IMR-90 (cell line): ENCODE data around the gene HMX2. TPM values are rescaled to one million over a fixed set of nuclear protein-coding genes. Genes with fewer than 3 reads are reported as not detected.

Experiments used
- ATAC-seq: fragments of 200-7000 bp; cut with Tn5 transposase; 2 replicates; pipeline ENCODE4 v1.9.1; 2020; ENCODE audit warnings: low read depth, mild to moderate bottlenecking, moderate library complexity
- BruUV-seq: library from RNA; stranded (reverse); fragments of 400-500 nt; replicated peaks from 2 replicates; lab custom pipeline; 2021; lab: Mats Ljungman, UMichigan
- CTCF ChIA-PET: fragments of 300-600 bp; formaldehyde crosslinking; extraction: SDS; loops from one replicate; lab custom pipeline; 2021; ENCODE audit warnings: antibody characterized with exemption; lab: Yijun Ruan, JAX
- POLR2A ChIA-PET: fragments of 300-600 bp; sonication (Branson Sonifier 250); formaldehyde crosslinking; loops from one replicate; lab custom pipeline; 2022; ENCODE audit warnings: antibody characterized with exemption; ENCODE audit not compliant: unreplicated experiment; lab: Charles Lee
- DNase-seq: peaks from one replicate; pipeline ENCODE4 v3.0.0; 2013
- H2AFZ ChIP-seq: replicated peaks from 2 replicates; pipeline ENCODE3; 2013; ENCODE audit warnings: low read length, mild to moderate bottlenecking; ENCODE audit not compliant: poor library complexity
- H2AK5ac ChIP-seq: 2 replicates; pipeline ENCODE4 v1.6.1; 2013; ENCODE audit warnings: low read depth, low read length, inconsistent platforms
- H2AK9ac ChIP-seq: replicated peaks from 2 replicates; pipeline ENCODE3; 2013; ENCODE audit warnings: mild to moderate bottlenecking, low read depth, low read length, moderate library complexity; ENCODE audit not compliant: poor library complexity
- H2BK120ac ChIP-seq: 2 replicates; pipeline ENCODE4 v1.6.1; 2013; ENCODE audit warnings: low read depth, low read length, inconsistent platforms
- H2BK15ac ChIP-seq: 3 replicates; pipeline ENCODE4 v1.6.1; 2013; ENCODE audit warnings: low read depth, low read length, inconsistent platforms
- H2BK20ac ChIP-seq: 2 replicates; pipeline ENCODE4 v1.6.1; 2013; ENCODE audit warnings: low read depth, mild to moderate bottlenecking, inconsistent platforms, low read length, moderate library complexity
- H2BK5ac ChIP-seq: 2 replicates; pipeline ENCODE4 v1.6.1; 2013; ENCODE audit warnings: mild to moderate bottlenecking, low read depth, low read length, inconsistent platforms; ENCODE audit not compliant: poor library complexity, severe bottlenecking
- H3K14ac ChIP-seq: replicated peaks from 2 replicates; pipeline ENCODE4 v1.6.1; 2013; ENCODE audit warnings: low read depth, low read length, inconsistent platforms
- H3K18ac ChIP-seq: 2 replicates; pipeline ENCODE4 v1.6.1; 2013; ENCODE audit warnings: low read depth, low read length, control low read depth
- H3K23ac ChIP-seq: 2 replicates; pipeline ENCODE4 v1.6.1; 2013; ENCODE audit warnings: low read depth, low read length, inconsistent platforms
- H3K27ac ChIP-seq: 2 replicates; pipeline ENCODE4 v1.5.1; 2013; ENCODE audit warnings: mild to moderate bottlenecking, control low read depth, low read length; ENCODE audit not compliant: insufficient read depth
- H3K27me3 ChIP-seq: 2 replicates; pipeline ENCODE4 v1.6.1; 2013; ENCODE audit warnings: low read length; ENCODE audit not compliant: control insufficient read depth, insufficient read depth
- H3K36me3 ChIP-seq: 2 replicates; pipeline ENCODE4 v1.6.1; 2013; ENCODE audit warnings: low read length, mixed read lengths; ENCODE audit not compliant: control insufficient read depth, insufficient read depth
- H3K4ac ChIP-seq: 2 replicates; pipeline ENCODE4 v1.6.1; 2013; ENCODE audit warnings: low read depth, low read length, inconsistent platforms
- H3K4me1 ChIP-seq: 2 replicates; pipeline ENCODE4 v1.6.1; 2013; ENCODE audit warnings: low read length, mixed read lengths; ENCODE audit not compliant: control insufficient read depth, insufficient read depth
- H3K4me2 ChIP-seq: 2 replicates; pipeline ENCODE4 v1.6.1; 2013; ENCODE audit warnings: low read depth, mild to moderate bottlenecking, control low read depth, low read length, moderate library complexity
- H3K4me3 ChIP-seq: 2 replicates; pipeline ENCODE4 v1.5.1; 2013; ENCODE audit warnings: low read depth, mild to moderate bottlenecking, control low read depth, low read length, moderate library complexity; ENCODE audit not compliant: insufficient read depth
- H3K56ac ChIP-seq: 2 replicates; pipeline ENCODE4 v1.6.1; 2013; ENCODE audit warnings: low read length, inconsistent platforms; ENCODE audit not compliant: insufficient read depth; ENCODE audit errors: extremely low read depth
- H3K79me1 ChIP-seq, 2 experiments: 2 replicates each; pipeline ENCODE4 v1.6.1; 2013; ENCODE audit warnings: low read length in 2 of 2, inconsistent platforms in 1 of 2, low read depth in 1 of 2
- H3K9ac ChIP-seq: 2 replicates; pipeline ENCODE4 v1.6.1; 2013; ENCODE audit warnings: low read depth, low read length, control low read depth
- H3K9me1 ChIP-seq: 2 replicates; pipeline ENCODE4 v1.6.1; 2013; ENCODE audit warnings: low read length, inconsistent platforms; ENCODE audit not compliant: insufficient read depth
- H3K9me3 ChIP-seq: 2 replicates; pipeline ENCODE4 v1.6.1; 2013; ENCODE audit warnings: low read length; ENCODE audit not compliant: control insufficient read depth, insufficient read depth
- H4K20me1 ChIP-seq: 2 replicates; pipeline ENCODE4 v1.6.1; 2013; ENCODE audit warnings: low read length, inconsistent platforms; ENCODE audit not compliant: insufficient read depth
- H4K5ac ChIP-seq: 2 replicates; pipeline ENCODE4 v1.6.1; 2013; ENCODE audit warnings: mild to moderate bottlenecking, low read depth, low read length, control low read depth
- H4K8ac ChIP-seq, 2 experiments: 2 replicates each; pipeline ENCODE4 v1.6.1; 2013; ENCODE audit warnings: low read depth in 2 of 2, low read length in 2 of 2, control low read depth in 1 of 2, inconsistent platforms in 1 of 2
- H4K91ac ChIP-seq: 2 replicates; pipeline ENCODE4 v1.6.1; 2013; ENCODE audit warnings: low read depth, low read length, inconsistent platforms; ENCODE audit not compliant: insufficient read depth
- BHLHE40 ChIP-seq: fragments of 150-350 bp; IDR thresholded peaks from 2 replicates; pipeline ENCODE4 v1.6.1; 2016; ENCODE audit warnings: mild to moderate bottlenecking, low read depth, low read length
- CEBPB ChIP-seq: IDR thresholded peaks from 2 replicates; pipeline ENCODE4 v1.6.1; 2012; ENCODE audit warnings: low read depth, low read length, improper control_type of control experiment
- CHD1 ChIP-seq: IDR thresholded peaks from 2 replicates; pipeline ENCODE4 v1.6.1; 2012; ENCODE audit warnings: low read depth, low read length, improper control_type of control experiment
- MAZ ChIP-seq: IDR thresholded peaks from 2 replicates; pipeline ENCODE4 v1.6.1; 2012; ENCODE audit warnings: low read depth, mild to moderate bottlenecking, low read length, improper control_type of control experiment, moderate library complexity, borderline replicate concordance
- WGBS, 2 experiments: methylation state at CpG; one replicate each; pipeline versions ENCODE4 v1.1.5 to v1.1.7; 2013; ENCODE audit warnings: missing lambda C conversion rate in 2 of 2; ENCODE audit not compliant: insufficient read length in 1 of 2; ENCODE audit errors: extremely low coverage in 2 of 2; 5-methylcytosine and 5-hydroxymethylcytosine counted together
- dilution Hi-C: fragments of 300-500 bp; cut with HindIII; formaldehyde crosslinking; loops from one replicate; pipeline ENCODE4 v1.14.3; 2018; ENCODE audit warnings: low sequenced_read_pairs; ENCODE audit not compliant: unreplicated experiment
- in situ Hi-C: fragments of 300-500 bp; cut with MboI; formaldehyde crosslinking; loops from 3 replicates; pipeline ENCODE4 v1.14.3; 2019; ENCODE audit warnings: low sequenced_read_pairs, inconsistent platforms, mixed read lengths
- intact Hi-C: fragments of 100-400 bp; cut with micrococcal nuclease; formaldehyde crosslinking; loops from 2 replicates; pipeline ENCODE4 v1.10.0; 2022
- polyA plus RNA-seq, 3 experiments: library from polyadenylated mRNA; depleted of rRNA; stranded (reverse); fragments of >200 nt; gene quantifications; 2 replicates each; pipeline ENCODE4 v1.2.3, GENCODE V29; 2012; ENCODE audit warnings: low replicate concordance in 1 of 3
- total RNA-seq: library from RNA; depleted of rRNA; stranded (reverse); fragments of >200 nt; gene quantifications from 2 replicates; pipeline ENCODE4 v1.2.3, GENCODE V29; 2012

The HMX2 gene
- total and polyA plus RNA-seq, 2 of the 4 experiments (the other 2 are of a cell fraction) = not detected

GRCh38 chr10:123136806-123137642 lies 10.9 kb upstream of the HMX2 start:
- BruUV-seq = no TSS peak
- H3K27ac ChIP-seq = no peak overlapping the region
- peak overlapping the region; percentile 25 for H2AK9ac ChIP-seq
- TF ChIP-seq BHLHE40 (no peak), CHD1 (no peak), CEBPB (no peak), MAZ (no peak)
- no peaks in the 10 kb centered on the region for H3K9me1 ChIP-seq
- WGBS, 2 experiments = 1% methylated on average over 47 of the region's 83 CpGs; no CpG with 5 or more reads in 1 of the 2 experiments
- no peak overlapping the region for H3K23ac ChIP-seq
- H3K18ac ChIP-seq = no peak overlapping the region
- H4K20me1 ChIP-seq = 0 out of 2 replicates have a peak, but pooled peaks cover 3% of the 10 kb centered on the region
- no peak for DNase-seq
- H4K91ac ChIP-seq = no peak overlapping the region
- no peaks in the 10 kb centered on the region for H3K36me3 ChIP-seq
- H2AFZ ChIP-seq = peak overlapping the region; percentile 59
- H3K14ac ChIP-seq = no peak overlapping the region
- peaks cover 97% of the 10 kb centered on the region for H3K27me3 ChIP-seq
- H3K56ac ChIP-seq = no peak overlapping the region
- intact Hi-C loops = no loop called here
- dilution Hi-C loops = no loop called here
- in situ Hi-C loops = loop anchor here (10.0 to 25.0 kb wide), 2 partner anchors 828 to 1250 kb away; no protein-coding TSS in a partner anchor
- H3K4ac ChIP-seq = no peak overlapping the region
- CTCF ChIA-PET = no interaction called here
- H2BK15ac ChIP-seq = no peak overlapping the region
- H2BK120ac ChIP-seq = no peak overlapping the region
- H3K79me1 ChIP-seq = no peaks in the 10 kb centered on the region
- H3K9ac ChIP-seq = no peak overlapping the region
- H2BK20ac ChIP-seq = no peak overlapping the region
- H2AK5ac ChIP-seq = no peak overlapping the region
- H4K5ac ChIP-seq = no peak overlapping the region
- no peak overlapping the region for H4K8ac ChIP-seq
- no peak overlapping the region for H2BK5ac ChIP-seq
- ATAC-seq = no peak
- POLR2A ChIA-PET = no interaction called here
- H3K9me3 ChIP-seq = peaks cover 3% of the 10 kb centered on the region
- H3K4me2 ChIP-seq = peak overlapping the region; percentile 59; the same call in 1 of the 2 replicates
- no peak overlapping the region for H3K4me3 ChIP-seq
- H3K4me1 ChIP-seq = peaks cover 2% of the 10 kb centered on the region; the same call in 1 of the 2 replicates
